HG02884 (cell line): ENCODE results near the gene MS4A15.
"Not testable (repeated sequence)": the region's sequence is repeated elsewhere in the genome, so short reads cannot be mapped to it uniquely, and the experiment has no call there.

Experiments used
- ATAC-seq: cut with Tn5 transposase; IDR thresholded peaks from one replicate; pipeline ENCODE4 v1.9.1; 2021; ENCODE audit warnings: mild to moderate bottlenecking, moderate library complexity; ENCODE audit not compliant: unreplicated experiment

Gene MS4A15

DNA sequence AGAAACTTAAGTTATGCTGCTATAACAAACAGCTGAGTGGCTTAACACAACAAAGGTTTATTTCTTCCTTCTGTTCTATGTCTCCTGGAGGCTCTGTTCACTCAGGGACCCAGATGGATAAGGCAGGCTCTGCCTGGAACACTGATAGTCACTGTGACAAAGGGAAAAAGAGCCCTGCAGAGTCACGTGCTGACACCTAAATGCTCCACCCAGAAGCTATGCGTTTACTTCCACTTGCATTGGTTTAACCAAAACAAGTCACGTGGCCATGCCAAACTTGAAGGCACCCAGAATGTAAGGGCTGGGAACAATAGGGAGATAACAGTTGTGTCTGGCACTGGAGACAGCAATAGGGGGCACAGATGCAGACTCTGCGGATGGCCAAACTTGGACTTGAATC lies 3.4 kb upstream of the MS4A15 start:
- ATAC-seq = no peak

DNA sequence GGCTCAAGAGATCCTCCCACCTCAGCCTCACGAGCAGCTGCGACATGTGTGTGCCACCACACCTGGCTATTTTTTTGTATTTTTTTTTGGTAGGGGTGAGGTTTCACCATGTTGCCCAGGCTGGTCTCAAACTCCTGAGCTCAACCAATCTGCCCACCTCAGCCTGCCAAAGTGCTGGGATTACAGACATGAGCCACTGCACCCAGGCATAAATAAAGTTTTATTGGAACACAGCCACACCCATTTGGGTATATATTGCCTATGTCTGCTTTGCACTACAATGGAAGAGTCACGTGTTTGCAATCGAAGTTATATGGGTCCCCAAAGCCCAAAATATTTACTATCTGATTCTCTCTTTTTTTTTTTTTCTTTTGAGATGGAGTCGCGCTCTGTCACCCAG lies 1.8 kb upstream of the MS4A15 start:
- ATAC-seq = no peak

DNA sequence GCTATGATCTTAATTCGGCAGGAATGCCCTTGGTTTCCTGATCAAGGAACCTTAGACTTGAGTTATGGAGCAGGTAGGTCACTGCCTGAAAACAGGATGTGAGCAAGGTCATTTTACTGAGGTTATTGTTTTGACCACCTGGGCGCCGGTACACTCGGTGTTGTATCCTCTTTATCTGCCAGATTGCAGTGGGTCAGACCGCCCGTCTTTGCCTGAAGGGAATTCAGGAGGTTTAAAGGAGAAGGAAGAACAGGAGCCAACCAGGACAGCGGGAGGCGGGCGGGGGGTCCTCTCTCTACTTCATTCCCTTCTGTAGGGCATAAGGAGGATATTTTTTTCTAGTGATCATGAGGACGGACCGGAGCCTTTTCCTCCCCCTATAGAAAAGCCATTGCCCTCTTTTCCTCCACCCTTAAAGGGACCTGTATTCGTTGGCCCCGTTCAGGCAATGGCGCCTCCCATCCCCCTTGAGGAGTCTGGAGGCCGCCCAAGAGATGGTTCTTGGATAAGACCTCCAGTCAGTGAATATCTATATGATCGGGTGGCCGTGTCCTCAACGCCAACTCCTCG lies 649 bp downstream of the MS4A15 start:
- no peak for ATAC-seq

DNA sequence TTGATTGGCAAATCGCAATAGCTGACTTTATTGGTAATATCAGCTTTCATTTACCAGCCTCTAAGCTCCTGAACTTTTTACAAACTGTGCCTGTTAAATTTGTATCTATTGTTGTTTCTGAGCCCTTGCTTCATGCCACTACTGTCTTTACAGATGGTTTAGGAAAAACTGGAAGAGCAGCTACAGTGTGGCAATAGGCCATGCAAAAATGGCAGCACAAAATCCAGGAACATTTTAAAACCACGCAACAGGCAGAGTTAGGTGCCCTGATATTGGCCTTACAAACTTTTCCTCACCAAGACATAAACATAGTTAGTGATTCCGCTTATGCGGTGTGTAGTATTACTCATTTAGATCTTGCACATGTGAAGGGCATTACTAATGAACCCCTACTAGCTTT lies 2.0 kb downstream of the MS4A15 start:
- ATAC-seq = not testable (repeated sequence)

DNA sequence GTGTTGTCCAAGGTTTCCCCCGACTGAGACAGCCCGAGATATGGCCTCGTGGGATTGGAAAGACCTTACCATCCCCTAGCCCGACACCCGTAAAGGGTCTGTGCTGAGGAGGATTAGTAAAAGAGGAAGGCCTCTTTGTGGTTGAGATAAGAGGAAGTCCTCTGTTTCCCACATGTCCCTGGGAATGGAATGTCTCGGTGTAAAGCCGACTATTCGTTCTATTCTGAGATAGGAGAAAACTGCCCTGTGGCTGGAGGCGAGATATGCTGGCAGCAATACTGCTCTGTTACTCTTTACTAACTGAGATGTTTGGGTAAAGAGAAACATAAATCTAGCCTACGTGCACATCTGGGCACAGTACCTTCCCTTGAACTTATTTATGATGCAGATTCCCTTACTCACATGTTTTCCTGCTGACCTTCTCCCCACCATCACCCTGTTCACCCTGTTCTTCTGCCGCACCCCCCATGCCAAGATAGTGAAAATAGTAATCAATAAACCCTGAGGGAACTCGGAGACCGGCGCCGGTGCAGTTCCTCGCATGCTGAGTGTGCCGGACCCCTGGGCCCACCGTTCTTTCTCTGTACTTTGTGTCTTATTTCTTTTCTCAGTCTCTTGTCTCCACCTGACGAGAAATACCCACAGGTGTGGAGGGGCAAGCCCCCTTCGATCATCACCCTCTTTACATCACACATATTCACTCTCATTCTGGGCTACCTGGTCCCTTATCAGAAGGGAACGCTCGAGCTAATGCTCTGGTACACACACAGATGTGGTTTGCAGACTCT lies 3.0 kb downstream of the MS4A15 start:
- ATAC-seq = not testable (repeated sequence)

DNA sequence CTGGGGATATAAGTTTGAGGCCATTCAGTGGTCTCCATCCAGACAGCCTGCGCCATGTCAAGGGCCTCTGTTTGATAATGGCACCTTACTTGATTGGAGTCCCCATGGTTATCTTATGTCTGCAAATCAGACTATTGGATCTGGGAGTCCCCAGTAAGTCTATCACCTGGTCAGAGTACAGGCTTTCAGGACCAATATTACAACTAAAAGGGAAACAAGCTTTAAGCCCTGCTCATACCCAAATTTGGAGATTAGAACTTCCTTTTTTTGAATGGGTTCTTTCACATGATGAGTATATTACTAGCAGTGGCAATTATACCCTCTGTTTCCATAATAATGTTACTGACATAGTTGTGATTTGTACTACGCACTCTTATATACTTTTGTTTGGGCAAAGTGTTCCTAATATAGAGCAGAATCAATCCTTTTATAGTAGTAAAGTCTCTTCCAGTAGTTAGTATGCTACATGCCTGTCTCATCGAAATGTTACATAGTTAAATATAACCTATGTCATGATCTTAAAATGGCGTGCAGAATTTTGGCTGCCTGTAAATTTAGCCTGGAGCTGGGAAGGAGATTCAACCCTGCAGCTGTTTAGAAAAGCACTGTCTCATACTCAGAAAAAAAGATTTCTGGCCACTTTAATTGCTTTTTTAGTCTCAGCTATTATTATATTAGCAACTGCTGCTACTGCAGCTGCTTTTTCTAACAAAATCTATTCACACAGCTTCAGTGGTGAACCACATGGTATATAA lies 4.9 kb downstream of the MS4A15 start:
- ATAC-seq = peak; percentile 38

DNA sequence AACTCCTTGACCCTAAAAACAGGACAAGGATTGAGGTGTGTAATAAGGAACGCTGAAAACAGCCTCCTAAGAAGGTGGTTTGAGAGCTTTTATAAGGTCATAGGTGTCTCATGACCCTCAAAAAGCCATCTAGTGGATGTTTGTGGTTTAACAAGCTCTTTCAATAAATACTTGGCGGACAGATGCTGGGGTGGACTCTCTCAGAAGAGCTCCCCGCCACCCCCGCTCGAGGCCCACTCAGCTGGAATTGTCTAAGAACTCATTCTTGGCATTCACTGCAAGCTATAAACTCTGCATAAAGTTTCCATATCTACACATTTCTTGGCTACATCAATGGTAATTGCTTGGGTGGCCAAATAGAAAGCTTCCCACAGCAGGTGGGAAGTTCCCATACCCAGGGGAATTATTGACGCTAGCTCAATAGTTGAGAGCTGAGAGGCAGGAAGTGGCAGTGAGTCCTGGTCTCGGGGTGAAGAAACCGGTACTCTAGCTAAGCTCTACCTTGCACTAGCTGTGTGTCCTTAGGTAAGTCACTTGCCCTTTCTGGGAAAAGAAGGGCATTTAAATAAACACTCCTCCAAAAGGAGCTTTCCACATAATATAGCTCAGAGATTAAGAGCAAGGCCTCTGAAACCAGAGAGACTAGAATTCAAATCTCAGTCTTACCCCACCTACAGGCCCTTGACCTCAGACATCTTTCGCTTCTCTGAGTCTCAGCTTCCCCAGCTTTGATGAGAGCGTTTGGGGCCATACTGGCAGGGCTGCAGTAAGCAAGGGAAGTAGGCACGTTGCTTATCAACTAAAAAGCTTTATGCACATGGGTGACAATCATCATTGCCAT lies 6.4 kb downstream of the MS4A15 start:
- peak; percentile 53 for ATAC-seq

DNA sequence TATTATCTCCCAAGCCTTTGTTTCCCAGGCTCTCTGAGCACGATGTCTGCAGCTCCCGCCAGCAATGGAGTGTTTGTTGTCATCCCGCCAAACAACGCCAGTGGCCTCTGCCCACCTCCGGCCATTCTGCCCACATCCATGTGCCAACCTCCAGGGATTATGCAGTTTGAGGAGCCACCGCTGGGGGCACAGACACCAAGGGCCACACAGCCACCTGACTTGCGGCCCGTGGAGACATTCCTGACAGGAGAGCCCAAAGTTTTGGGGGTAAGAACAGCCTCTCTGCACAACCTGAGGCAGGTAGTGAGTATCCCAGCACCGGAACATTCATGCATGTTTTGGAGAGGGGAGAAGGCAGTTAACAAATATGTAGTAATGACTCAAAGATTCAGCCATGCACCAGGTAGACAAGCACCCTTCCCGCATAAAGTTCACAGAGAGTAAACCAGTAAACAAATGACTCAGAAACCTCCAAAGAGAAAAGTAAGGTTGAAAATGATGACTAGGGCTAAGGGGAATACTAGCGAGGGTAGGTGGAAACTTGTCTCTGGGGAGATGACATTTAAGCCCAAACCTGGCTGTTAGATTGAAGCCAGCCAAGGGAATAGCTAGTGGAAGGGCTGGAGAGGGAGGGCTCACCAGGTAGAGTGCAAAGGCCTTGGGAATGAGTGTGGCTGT lies 7.2 kb downstream of the MS4A15 start:
- ATAC-seq = no peak

DNA sequence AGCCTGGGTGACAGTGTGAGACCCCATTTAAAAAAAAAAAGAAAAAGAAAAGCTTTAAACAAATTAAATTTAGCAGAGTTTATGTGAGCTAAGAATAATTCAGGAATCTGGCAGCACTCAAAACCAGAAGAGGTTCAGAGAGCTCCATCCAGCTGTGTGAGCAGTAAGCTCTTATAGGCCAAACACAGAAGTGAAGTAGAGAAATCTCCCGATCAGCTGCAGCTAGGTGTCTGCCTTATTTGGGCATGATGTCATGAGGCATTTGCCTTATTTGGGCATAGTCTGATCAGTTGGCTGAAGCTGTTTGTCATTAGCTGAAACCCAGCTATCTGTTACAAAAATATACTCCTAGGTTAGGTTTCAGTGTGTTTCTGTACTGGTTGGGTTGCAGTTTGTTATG lies 8.2 kb downstream of the MS4A15 start:
- ATAC-seq = no peak

DNA sequence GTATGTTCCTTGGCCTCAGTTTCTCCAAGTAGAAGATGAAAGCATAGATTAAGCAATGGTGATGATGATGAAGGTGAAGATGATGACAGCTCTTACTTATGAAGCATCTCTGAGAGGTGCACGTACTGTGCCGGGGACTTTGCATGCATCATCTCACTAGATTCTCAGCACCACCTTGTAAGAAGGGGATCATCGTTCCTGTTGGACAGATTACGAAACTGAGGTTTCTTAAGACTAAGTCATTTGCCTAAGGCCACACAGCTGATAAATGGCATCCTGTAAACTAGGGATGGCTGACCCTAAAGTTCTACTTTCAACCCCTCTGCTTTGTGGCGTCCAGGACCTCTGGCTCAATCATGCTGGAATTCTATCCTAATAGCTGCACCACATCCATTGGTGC lies 8.7 kb downstream of the MS4A15 start:
- no peak for ATAC-seq

DNA sequence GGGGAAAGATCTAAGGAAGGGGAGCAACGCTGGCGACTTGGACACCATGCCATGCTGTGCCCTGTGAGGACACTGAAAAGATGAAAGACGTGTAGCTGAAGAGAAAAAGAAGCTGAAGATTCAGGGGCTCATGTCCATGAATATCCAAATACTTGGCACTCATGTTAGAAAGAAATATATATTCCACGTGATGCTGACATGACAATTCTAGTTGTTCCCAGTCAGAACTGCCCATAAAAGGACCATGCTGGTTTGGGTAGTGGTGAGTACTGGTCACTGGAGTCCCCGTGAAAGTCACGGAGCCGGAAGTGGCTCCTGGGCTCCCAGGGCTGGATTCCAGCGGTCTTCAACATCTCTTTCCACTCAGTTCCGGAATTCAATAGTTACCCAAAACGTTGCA lies 9.9 kb downstream of the MS4A15 start:
- no peak for ATAC-seq

DNA sequence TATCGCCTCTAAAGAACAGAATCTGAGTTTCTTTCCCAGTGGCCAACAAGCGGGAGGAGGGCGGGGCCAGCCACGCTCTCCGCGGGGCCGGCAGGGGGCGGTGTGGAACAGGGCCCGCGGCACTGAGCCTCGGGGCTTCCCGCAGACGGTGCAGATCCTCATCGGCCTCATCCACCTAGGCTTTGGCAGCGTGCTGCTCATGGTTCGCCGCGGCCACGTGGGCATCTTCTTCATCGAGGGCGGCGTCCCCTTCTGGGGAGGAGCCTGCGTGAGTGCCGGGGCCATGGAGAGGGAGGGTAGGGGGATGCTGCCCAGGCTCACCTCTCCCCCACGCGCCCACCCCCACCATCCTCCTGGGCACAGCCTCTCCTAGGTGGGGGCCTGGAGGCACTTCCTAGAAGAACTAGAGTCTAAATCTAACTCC lies 10.7 kb downstream of the MS4A15 start:
- ATAC-seq = no peak

DNA sequence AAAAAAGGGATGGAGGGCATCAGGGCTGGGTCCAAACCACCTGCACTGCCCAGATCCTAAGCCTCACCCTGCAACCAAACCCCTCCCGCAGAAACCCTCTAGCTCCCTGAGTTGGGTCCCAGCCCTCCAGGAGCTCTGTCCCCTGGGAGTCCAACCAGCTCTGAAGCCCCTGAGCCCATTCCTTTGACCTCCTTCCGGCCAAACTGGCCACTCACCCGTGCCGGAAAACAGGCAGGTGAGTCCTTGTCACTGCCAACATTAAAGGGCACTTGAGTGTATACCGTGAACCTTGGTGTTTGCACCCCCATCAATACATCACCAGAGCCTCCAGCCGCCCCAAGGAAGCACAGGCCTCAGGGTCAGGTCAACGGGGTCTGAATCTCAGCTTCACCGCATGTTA lies 11.5 kb downstream of the MS4A15 start:
- no peak for ATAC-seq

DNA sequence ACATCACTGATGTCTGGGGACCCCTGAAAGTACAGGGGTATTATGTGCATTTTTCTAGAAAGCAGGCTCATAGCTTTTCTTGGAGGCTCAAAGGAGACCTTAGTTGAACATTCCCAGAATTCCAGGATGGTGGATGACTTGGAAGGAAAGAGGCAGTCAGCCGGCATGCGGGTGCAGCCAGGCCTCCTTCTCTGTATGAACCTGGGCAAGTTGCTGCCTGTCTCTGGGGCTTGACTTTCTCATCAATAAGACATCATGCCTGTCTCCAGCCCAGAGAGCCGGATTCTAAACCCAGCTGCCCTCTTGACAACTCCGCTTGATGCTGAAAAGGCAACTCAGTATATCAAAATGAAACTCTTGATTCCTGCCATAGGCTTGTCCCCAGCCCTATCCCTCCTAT lies 12.6 kb downstream of the MS4A15 start:
- ATAC-seq = no peak

DNA sequence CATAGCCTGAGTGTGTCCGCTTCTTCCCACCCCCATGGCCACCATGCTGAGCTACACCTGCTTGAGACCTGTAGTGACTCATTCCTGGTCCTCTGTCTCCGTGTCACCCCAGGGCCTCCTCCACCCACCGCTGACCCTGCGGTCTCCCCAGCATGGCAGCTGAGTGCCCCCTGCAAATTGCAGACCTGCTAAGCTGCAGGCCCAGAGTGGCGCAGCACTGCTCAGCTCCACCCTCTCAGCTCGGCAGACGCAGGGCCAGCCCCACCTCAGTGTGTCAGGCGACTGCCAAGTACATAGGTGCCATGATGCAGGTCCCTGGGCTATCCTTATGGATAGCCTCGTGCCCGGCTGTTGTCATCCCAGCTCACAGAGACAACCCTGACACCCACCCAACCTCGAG lies 13.1 kb downstream of the MS4A15 start:
- no peak for ATAC-seq

DNA sequence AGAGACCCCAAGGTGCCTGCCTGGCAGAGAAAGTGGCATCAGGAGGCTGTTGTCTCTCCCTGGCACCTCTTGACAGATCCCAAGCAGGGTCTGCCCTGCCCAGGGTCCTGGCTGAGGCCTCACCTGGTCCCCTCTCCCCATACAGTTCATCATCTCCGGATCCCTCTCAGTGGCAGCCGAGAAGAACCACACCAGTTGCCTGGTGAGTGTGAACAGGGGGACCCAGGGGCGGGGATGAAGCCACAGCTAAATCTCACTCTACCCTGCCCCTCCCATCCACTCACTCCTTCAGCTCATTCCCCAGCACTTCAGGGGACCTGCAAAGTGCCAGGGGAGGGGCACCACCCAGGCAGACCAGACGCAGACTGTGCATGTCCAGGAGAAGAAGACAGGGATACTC lies 14.5 kb downstream of the MS4A15 start:
- no peak for ATAC-seq

DNA sequence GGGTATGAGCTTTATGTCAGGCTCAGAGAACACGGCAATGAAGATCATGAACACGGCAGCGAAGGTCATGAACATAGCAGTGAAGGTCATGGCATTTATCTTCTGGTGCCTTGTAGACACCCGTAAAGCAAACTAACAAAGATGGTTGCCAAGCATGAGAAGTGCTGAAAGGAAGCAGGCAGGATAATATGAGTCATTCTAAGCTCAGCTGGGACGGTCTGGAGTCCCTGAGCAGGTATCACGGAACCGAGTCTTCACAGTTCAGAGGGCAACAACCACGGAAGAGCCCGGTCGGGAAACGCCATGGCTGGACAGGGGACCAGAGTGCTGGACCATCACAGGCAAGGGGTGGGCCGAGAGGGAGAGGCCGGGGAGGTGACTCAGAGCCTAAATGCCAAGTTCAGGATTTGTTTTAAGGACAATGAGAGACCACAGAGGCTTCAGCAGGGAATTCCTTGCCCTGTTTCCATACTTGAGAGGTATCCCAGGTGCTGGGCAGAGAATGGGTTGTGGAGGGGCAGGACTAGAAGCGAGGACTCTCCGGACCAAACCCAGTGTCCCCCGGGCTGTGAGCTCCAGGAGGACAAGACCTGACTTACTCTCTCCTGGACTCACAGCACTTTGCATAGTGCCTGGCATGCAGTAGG lies 15.3 kb downstream of the MS4A15 start:
- ATAC-seq = no peak

DNA sequence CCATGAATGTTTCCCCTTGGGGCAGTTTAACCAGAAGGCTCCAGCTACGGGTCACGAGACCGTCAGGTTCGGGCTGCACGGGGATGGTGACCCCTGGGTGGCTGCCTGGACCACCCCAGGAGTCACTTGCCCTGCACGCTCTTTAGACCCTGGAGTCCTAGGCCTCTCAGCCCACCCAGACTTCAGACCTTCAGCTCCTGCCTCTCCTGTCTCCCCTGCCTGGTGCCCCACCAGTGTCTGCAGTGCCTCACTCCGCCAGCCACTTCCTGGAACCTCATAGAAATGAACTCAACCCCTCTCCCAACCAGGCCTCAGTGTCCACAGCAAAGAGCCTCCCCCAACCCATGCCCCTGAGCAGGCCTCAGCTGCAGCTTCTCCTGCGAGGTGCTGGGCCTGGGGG lies 16.0 kb downstream of the MS4A15 start:
- no peak for ATAC-seq

DNA sequence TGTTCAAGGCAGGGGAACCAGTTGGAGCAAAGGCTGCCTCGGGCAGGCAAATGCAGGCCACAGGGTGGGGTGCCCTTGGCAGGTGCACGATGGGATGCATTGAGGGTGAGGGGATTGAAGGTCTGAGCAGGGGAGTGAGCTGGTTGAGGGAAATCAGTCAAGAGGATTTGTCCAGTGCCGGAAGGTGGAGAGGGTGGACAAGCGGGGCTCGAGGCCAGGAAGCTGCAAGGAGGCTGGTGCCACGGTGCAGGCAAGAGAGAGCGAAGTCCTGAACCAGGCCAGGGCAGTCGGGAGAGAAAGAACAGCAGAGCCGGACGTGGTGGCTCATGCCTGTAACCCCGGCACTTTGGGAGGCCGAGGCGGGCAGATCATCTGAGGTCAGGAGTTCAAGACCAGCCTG lies 18.1 kb downstream of the MS4A15 start:
- ATAC-seq = no peak

DNA sequence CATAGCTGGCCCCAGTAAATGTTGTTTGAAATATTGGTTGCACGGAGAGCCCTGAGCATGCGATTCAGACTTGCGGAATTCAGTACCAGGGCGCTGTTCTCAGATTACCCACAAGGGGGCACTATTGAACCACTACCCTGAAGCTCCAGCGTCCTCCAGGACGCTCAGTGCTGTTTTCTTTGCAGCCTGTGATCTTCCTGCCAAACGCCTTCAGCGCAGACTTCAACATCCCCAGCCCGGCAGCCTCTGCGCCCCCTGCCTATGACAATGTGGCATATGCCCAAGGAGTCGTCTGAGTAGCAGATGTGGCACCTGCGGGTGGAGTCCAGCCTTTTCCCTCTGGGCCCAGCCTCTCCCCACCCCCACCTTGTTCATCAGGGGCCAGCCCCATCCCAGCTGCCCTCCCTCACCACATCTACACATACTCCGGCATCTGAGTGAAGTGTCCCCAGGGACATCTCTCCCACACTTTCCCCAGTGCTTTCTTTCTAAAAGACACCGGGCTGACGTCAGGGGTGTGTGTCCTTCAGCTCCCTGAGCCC lies 18.8 kb downstream of the MS4A15 start:
- ATAC-seq = no peak
